Heart right ventricle (tissue), 16 donors: ENCODE results near the gene SCT. TPM values are rescaled to one million over a fixed set of nuclear protein-coding genes. Genes with fewer than 3 reads are reported as not detected.

Source experiments
- ATAC-seq, 8 donors: fragments of 200-7000 bp; cut with Tn5 transposase; one replicate each; pipeline ENCODE4 v1.9.1; 2020; ENCODE audit warnings: mild to moderate bottlenecking in 8 of 8, moderate library complexity in 8 of 8, moderate number of reproducible peaks in 1 of 8
- DNase-seq, 2 donors: peaks; one replicate each; pipeline ENCODE4 v3.0.0-alpha.2; 2020
- H3K27ac ChIP-seq, 10 donors: fragments of 200-600 bp; sonication (generic) in 2 of 10; one replicate each; pipeline versions ENCODE4 v1.5.0 to v1.8.0; 2020 to 2022; ENCODE audit warnings: mild to moderate bottlenecking in 3 of 10
- H3K27me3 ChIP-seq, 7 donors: fragments of 200-600 bp; one replicate each; pipeline ENCODE4 v1.8.0; 2021 to 2022; ENCODE audit warnings: mild to moderate bottlenecking in 2 of 7
- H3K36me3 ChIP-seq, 9 donors: fragments of 200-600 bp; sonication (generic) in 1 of 9; one replicate each; pipeline versions ENCODE4 v1.5.0 to v1.8.0; 2020 to 2022; ENCODE audit warnings: mild to moderate bottlenecking in 2 of 9
- H3K4me1 ChIP-seq, 9 donors: fragments of 200-600 bp; sonication (generic) in 1 of 9; one replicate each; pipeline versions ENCODE4 v1.5.0 to v1.8.0; 2020 to 2022; ENCODE audit warnings: mild to moderate bottlenecking in 4 of 9
- H3K4me3 ChIP-seq, 10 donors: fragments of 200-600 bp; sonication (generic) in 2 of 10; one replicate each; pipeline versions ENCODE4 v1.5.0 to v1.8.0; 2020 to 2022; ENCODE audit warnings: mild to moderate bottlenecking in 7 of 10, moderate library complexity in 2 of 10
- H3K9me3 ChIP-seq, 11 donors: fragments of 200-600 bp in 10 of 11; sonication (generic) in 2 of 11; one replicate each; pipeline versions ENCODE4 v1.5.0 to v1.8.0; 2013 to 2022; ENCODE audit warnings: mild to moderate bottlenecking in 2 of 11, control low read depth in 1 of 11, moderate library complexity in 1 of 11
- CTCF ChIP-seq, 9 donors: fragments of 200-600 bp; sonication (generic) in 2 of 9; IDR thresholded peaks; one replicate each; pipeline versions ENCODE4 v1.5.0 to v1.8.0; 2021 to 2022; ENCODE audit warnings: antibody characterized with exemption in 9 of 9, mild to moderate bottlenecking in 5 of 9, moderate library complexity in 1 of 9
- WGBS, 2 donors: extraction: QIAGEN DNeasy Blood & Tissue Kit; methylation state at CpG; one replicate each; pipeline ENCODE4 v1.1.7; 2013; ENCODE audit warnings: inconsistent platforms in 1 of 2; 5-methylcytosine and 5-hydroxymethylcytosine counted together
- intact Hi-C, 10 donors: fragments of 100-400 bp; cut with DNase I; formaldehyde crosslinking; loops; one replicate each; pipeline versions ENCODE4 v1.11.1 to v1.14.2; 2022
- polyA plus RNA-seq, 2 donors: library from polyadenylated mRNA; stranded (reverse); fragments of 200-250 nt; gene quantifications; one replicate each; pipeline ENCODE4 v1.2.3, GENCODE V29; 2013
- total RNA-seq, 10 donors: library from RNA; stranded (reverse); fragmentation: NEBNext Ultra II Directional in 3 of 10; extraction: Animal tissue kit (Norgen Biotek cat#: 25700) in 3 of 10; gene quantifications; one replicate each; pipeline versions ENCODE4 v1.2.1 to v1.2.4, GENCODE V29; 2021 to 2023
- donor health status: Arrhythmogenic right ventricular cardiomyopathy.
- donor health status: ischemic (EF 13 %, LVEDD 7.1; RV severe dilation, severe dysfunction).
- donor health status: healthy with polysubstance abuse.
- donor health status: DM: no; HTN: yes; CAD: no.
- donor health status: DM: no; HTN: no; CAD: no.
- donor health status: ischemic (EF 25% LVEDD 6.9; RV normal size, moderate dysfunction).
- donor health status: ischemic (EF 25% LVEDD 5.7; RV mildly dilated, moderate dysfunction).
- donor health status: healthy.
- donor health status: DM: yes; HTN: yes; CAD: no.
- donor health status: Ischemic cardiomyopathy.
- donor health status: ischemic (EF 35%, LVEDD 5.7; RV mildly dilated, moderate dysfunction).
- donor health status: nonischemic (EF 11% LVEDD 7.7; RV severe dilation, severe dysfunction).
- donor health status: DM: yes; HTN: yes; CAD: no.
- donor health status: PGD.
- donor health status: ischemic (EF 29% LVEDD 5.4; RV normal size, mild dysfunction).
- donor health status: nonischemic (EF 23%, LVEDD 6.1; RV moderate dilation, normal function).

Gene SCT
- total and polyA plus RNA-seq, 12 donors, result 0.64 to 2.0 (median 1.00) TPM; not detected in 8

- H3K9me3 ChIP-seq, result no peaks in the 10 kb centered on the region
- H3K27me3 ChIP-seq, result peaks cover 0 to 37% (median 24%) of the 10 kb centered on the region in 7 donors
- peaks cover 0 to 5% (median 0%) of the 10 kb centered on the region in 9 donors for H3K4me1 ChIP-seq
- ATAC-seq (no peak), DNase-seq (no peak)
- peaks cover 0 to 6% (median 0%) of the 10 kb centered on the region in 9 donors for H3K36me3 ChIP-seq
- no peak overlapping the region for H3K4me3 ChIP-seq
- intact Hi-C loops, result loop anchor here in 1 of 10 donors (10.0 kb wide), 1 partner anchor 89 kb away; the partner anchor contains the start of genes HRAS and LRRC56
- 79 to 81% methylated on average over 15 of the region's 15 CpGs for WGBS, 2 donors
- no peak overlapping the region for H3K27ac ChIP-seq
- no peak for TF ChIP-seq CTCF (IDR thresholded peaks at IDR 0.05)
Observed at GRCh38 chr11:623349-623869, 3.6 kb downstream of the SCT start.

GRCh38 chr11:621838-622237 is 5.1 kb downstream of the SCT start:
- TF ChIP-seq CTCF (IDR thresholded peaks at IDR 0.05), result no peak
- Histone ChIP-seq H3K27ac (no peak overlapping the region), H3K36me3 (peaks cover 0 to 11% (median 0%) of the 10 kb centered on the region in 9 donors), H3K9me3 (no peaks in the 10 kb centered on the region), H3K4me1 (peaks cover 0 to 10% (median 0%) of the 10 kb centered on the region in 9 donors), H3K4me3 (no peak overlapping the region), H3K27me3 (peaks cover 0 to 34% (median 24%) of the 10 kb centered on the region in 7 donors)
- 86 to 89% methylated on average over 27 of the region's 27 CpGs for WGBS, 2 donors
- no peak for ATAC-seq
- intact Hi-C loops, result loop anchor here in 1 of 10 donors (10.0 kb wide), 1 partner anchor 87 kb away; the partner anchor contains the start of genes HRAS and LRRC56
- DNase-seq, result no peak

DNA sequence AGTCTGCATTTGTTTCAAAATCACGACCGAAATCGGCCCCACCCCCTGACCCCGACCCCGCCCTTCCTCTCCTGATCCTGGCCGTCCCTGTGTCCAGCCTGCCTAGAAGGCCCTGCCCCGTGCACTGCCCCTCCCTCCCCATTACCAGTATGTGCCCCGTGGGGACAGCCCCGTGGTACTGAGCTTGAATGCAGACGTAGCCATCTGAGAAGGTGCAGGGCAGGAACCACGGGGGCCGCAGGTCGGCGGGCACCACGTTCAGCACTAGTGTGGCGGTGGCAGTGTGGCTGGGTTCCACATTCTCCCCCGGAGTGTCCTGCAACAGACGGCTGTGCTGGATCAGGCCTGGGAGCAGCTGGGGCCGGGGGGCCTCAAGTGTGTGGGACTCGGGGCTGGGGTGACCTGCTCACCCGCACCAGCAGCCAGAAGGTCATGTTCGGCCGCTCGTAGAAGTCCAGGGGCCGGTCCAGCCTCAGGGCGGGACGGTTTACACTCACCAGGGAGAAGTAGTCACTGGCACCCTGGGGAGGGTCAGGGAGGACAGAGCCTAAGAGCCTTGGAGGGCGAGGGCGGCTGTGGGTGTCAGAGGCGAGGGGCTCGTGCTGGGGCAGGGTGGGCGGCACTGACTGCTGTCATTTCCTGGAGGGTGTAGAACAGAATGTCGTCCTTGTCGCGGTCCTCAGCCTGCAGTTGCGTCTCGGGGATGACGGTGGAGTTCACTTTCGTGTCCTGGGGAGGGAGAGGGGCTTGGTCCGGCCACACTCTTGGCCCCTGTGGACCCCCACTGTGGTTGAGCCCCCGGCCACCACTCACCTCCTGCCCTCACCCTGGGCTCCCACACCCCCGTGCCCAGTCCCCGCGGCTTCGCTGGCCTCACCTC is 5.8 kb downstream of the SCT start:
- peaks cover 0 to 11% (median 0%) of the 10 kb centered on the region in 9 donors for H3K36me3 ChIP-seq
- peak in 1 of 2 donors; percentile 31 for DNase-seq

More for the DNA sequence above, 5.8 kb downstream of the SCT start:
- intact Hi-C loops, result loop anchor here in 1 of 10 donors (10.0 kb wide), 1 partner anchor 86 kb away; the partner anchor contains the start of genes HRAS and LRRC56
- no peak for ATAC-seq
- peaks cover 0 to 29% (median 19%) of the 10 kb centered on the region in 7 donors for H3K27me3 ChIP-seq
- no peak overlapping the region for H3K4me3 ChIP-seq
- no peak overlapping the region for H3K27ac ChIP-seq
- TF ChIP-seq CTCF (IDR thresholded peaks at IDR 0.05), result no peak
- H3K4me1 ChIP-seq, result peaks cover 0 to 11% (median 3%) of the 10 kb centered on the region in 9 donors
- no peaks in the 10 kb centered on the region for H3K9me3 ChIP-seq
- WGBS, 2 donors, result 72 to 73% methylated on average over 38 to 45 of the region's 45 CpGs
